Dermis blood vessel endothelial cell (primary cell): ENCODE measurements around the gene PZP. TPM values are rescaled to one million over a fixed set of nuclear protein-coding genes. Genes with fewer than 3 reads are reported as not detected.
"Not testable (repeated sequence)": the region's sequence is repeated elsewhere in the genome, so short reads cannot be mapped to it uniquely, and the experiment has no call there.

Experiments
- DNase-seq: peaks from one replicate; pipeline ENCODE4 v3.0.0; 2010
- total RNA-seq: library from RNA; depleted of rRNA; stranded (reverse); fragments of >200 nt; gene quantifications from 2 replicates; pipeline ENCODE4 v1.2.3, GENCODE V29; 2014

The PZP gene
- total RNA-seq, 1 donor from 2014 or later = 2.4 TPM

- no peak for DNase-seq
These were observed 27.4 kb downstream of the PZP start for GRCh38 chr12:9180810-9181209.

GRCh38 chr12:9179781-9180180 is 28.4 kb downstream of the PZP start:
- no peak for DNase-seq

GRCh38 chr12:9169979-9170634 is 38.1 kb downstream of the PZP start:
- peak; percentile 93 for DNase-seq

GRCh38 chr12:9167345-9167744 is 40.9 kb downstream of the PZP start:
- DNase-seq = peak; percentile 84

- peak; percentile 97 for DNase-seq
These were observed 44.8 kb downstream of the PZP start for GRCh38 chr12:9163392-9163791.

- DNase-seq = no peak
These were observed 52.1 kb downstream of the PZP start for GRCh38 chr12:9156119-9156518.

- DNase-seq = no peak
These were observed 58.8 kb downstream of the PZP start for GRCh38 chr12:9149372-9149771.

- peak; percentile 85 for DNase-seq
These were observed 59.3 kb downstream of the PZP start for GRCh38 chr12:9148926-9149325.

- no peak for DNase-seq
These were observed 60.7 kb downstream of the PZP start for GRCh38 chr12:9147461-9147860.

GRCh38 chr12:9144730-9145106 is 63.5 kb downstream of the PZP start:
- no peak for DNase-seq

- no peak for DNase-seq
These were observed 64.1 kb downstream of the PZP start for GRCh38 chr12:9143929-9144729.

GRCh38 chr12:9143137-9143536 is 65.1 kb downstream of the PZP start:
- DNase-seq = no peak

- DNase-seq = not testable (repeated sequence)
These were observed 68.5 kb downstream of the PZP start for GRCh38 chr12:9139588-9140290.

GRCh38 chr12:9135903-9136310 is 72.3 kb downstream of the PZP start:
- DNase-seq = no peak

- DNase-seq = peak; percentile 61
These were observed 73.1 kb downstream of the PZP start for GRCh38 chr12:9134981-9135628.

GRCh38 chr12:9133216-9133916 is 74.8 kb downstream of the PZP start:
- DNase-seq = no peak

- no peak for DNase-seq
These were observed 76.1 kb downstream of the PZP start for GRCh38 chr12:9132008-9132535.

- no peak for DNase-seq
These were observed 78.0 kb downstream of the PZP start for GRCh38 chr12:9130244-9130643.

GRCh38 chr12:9127936-9128663 is 80.1 kb downstream of the PZP start:
- DNase-seq = no peak

GRCh38 chr12:9127484-9127883 is 80.7 kb downstream of the PZP start:
- DNase-seq = no peak

- no peak for DNase-seq
These were observed 83.7 kb downstream of the PZP start for GRCh38 chr12:9124383-9125031.
